HEK293T (cell line): ENCODE measurements around the gene IGF1R.

ENCODE experiments used
- CTCF ChIA-PET: fragments of 350-600 bp; formaldehyde crosslinking; extraction: SDS; loops from one replicate; lab custom pipeline; 2021; ENCODE audit warnings: antibody characterized with exemption, inconsistent platforms; lab: Yijun Ruan, JAX
- POLR2A ChIA-PET: fragments of 350-600 bp; formaldehyde crosslinking; extraction: SDS; loops from one replicate; lab custom pipeline; 2020; ENCODE audit warnings: antibody characterized with exemption, inconsistent platforms; lab: Yijun Ruan, JAX
- DNase-seq: peaks from one replicate; pipeline ENCODE4 v3.0.0; 2012; ENCODE audit warnings: mixed read lengths; ENCODE audit errors: extremely low spot score
- ARNT ChIP-seq: fragments of 450-650 bp; IDR thresholded peaks from 2 replicates; pipeline ENCODE4 v1.6.1; 2017; ENCODE audit warnings: mild to moderate bottlenecking
- BHLHE40 ChIP-seq: fragments of 450-650 bp; IDR thresholded peaks from 2 replicates; pipeline ENCODE4 v1.6.1; 2016; ENCODE audit warnings: mild to moderate bottlenecking, moderate library complexity, borderline replicate concordance
- CTBP1 ChIP-seq: fragments of 450-650 bp; IDR thresholded peaks from 2 replicates; pipeline ENCODE4 v1.6.1; 2016; ENCODE audit warnings: borderline replicate concordance
- ELF4 ChIP-seq: fragments of 450-650 bp; IDR thresholded peaks from 2 replicates; pipeline ENCODE4 v1.6.1; 2017; ENCODE audit warnings: antibody characterized with exemption
- FOXA1 ChIP-seq: fragments of 450-650 bp; IDR thresholded peaks from 2 replicates; pipeline ENCODE4 v1.6.1; 2016; ENCODE audit warnings: mild to moderate bottlenecking
- FOXK2 ChIP-seq: fragments of 450-650 bp; IDR thresholded peaks from 2 replicates; pipeline ENCODE4 v1.6.1; 2016; ENCODE audit warnings: mild to moderate bottlenecking
- FOXM1 ChIP-seq: fragments of 450-650 bp; IDR thresholded peaks from 2 replicates; pipeline ENCODE4 v1.6.1; 2017; ENCODE audit warnings: mild to moderate bottlenecking, borderline replicate concordance
- HDGF ChIP-seq: fragments of 450-650 bp; IDR thresholded peaks from 2 replicates; pipeline ENCODE4 v1.6.1; 2017; ENCODE audit warnings: antibody characterized with exemption, borderline replicate concordance
- L3MBTL2 ChIP-seq: fragments of 450-650 bp; conservative IDR thresholded peaks from 2 replicates; pipeline ENCODE4 v1.6.1; 2016; ENCODE audit warnings: mild to moderate bottlenecking
- LEF1 ChIP-seq: fragments of 450-650 bp; IDR thresholded peaks from 2 replicates; pipeline ENCODE4 v1.6.1; 2017; ENCODE audit warnings: mild to moderate bottlenecking, borderline replicate concordance
- NFRKB ChIP-seq: fragments of 450-650 bp; IDR thresholded peaks from 2 replicates; pipeline ENCODE4 v1.6.1; 2016; ENCODE audit warnings: mild to moderate bottlenecking, moderate library complexity
- PKNOX1 ChIP-seq: fragments of 450-650 bp; IDR thresholded peaks from 2 replicates; pipeline ENCODE4 v1.6.1; 2016
- SP1 ChIP-seq: fragments of 450-650 bp; IDR thresholded peaks from 2 replicates; pipeline ENCODE4 v1.6.1; 2017
- SUZ12 ChIP-seq: fragments of 450-650 bp; IDR thresholded peaks from 2 replicates; pipeline ENCODE4 v1.6.1; 2016; ENCODE audit warnings: mild to moderate bottlenecking
- TARDBP ChIP-seq: fragments of 450-650 bp; IDR thresholded peaks from 2 replicates; pipeline ENCODE4 v1.6.1; 2016
- ZNF384 ChIP-seq: fragments of 450-650 bp; IDR thresholded peaks from 2 replicates; pipeline ENCODE4 v1.6.1; 2016

The IGF1R gene

DNA sequence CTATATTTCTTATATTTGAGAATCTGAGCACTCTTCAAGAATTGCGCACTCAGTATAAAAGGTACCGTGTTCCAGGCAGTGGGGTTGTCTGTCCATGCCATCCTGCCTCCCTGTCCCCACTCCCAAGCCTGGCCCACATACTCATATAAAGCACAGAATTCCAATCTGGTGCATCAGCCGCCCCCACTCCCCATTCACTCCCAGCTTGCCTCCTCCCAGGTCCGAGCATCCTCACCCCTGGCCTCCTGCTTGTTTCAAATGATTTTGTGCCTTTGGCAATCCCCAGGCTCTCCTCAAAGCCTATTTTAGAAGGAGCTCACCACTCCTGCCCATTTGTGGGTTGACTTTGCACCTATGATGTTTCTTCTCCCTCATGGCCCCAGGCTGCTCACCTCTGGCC is 22.2 kb upstream of the IGF1R start:
- POLR2A ChIA-PET = no interaction called here

GRCh38 chr15:98628216-98628615 is 20.1 kb upstream of the IGF1R start:
- POLR2A ChIA-PET = no interaction called here
- no peak for DNase-seq
- CTCF ChIA-PET = interaction anchor here (1.0 kb wide), 1 partner anchor 109 kb away, joined by 3 read pairs; no protein-coding TSS in a partner anchor
- TF ChIP-seq BHLHE40 = no peak
- no peak for TF ChIP-seq L3MBTL2
- no peak for TF ChIP-seq SUZ12
- TF ChIP-seq PKNOX1 = no peak
- no peak for TF ChIP-seq ARNT
- TF ChIP-seq SP1 = no peak
- no peak for TF ChIP-seq TARDBP
- TF ChIP-seq ELF4 = no peak
- TF ChIP-seq NFRKB = no peak
- TF ChIP-seq FOXA1 = no peak
- TF ChIP-seq CTBP1 = no peak
- no peak for TF ChIP-seq FOXM1
- TF ChIP-seq HDGF = no peak
- no peak for TF ChIP-seq FOXK2
- TF ChIP-seq ZNF384 = no peak
- TF ChIP-seq LEF1 = no peak

More for the DNA sequence above, 22.2 kb upstream of the IGF1R start:
- CTCF ChIA-PET = no interaction called here
- no peak for TF ChIP-seq FOXM1
- TF ChIP-seq ZNF384 = no peak
- no peak for TF ChIP-seq L3MBTL2
- no peak for TF ChIP-seq LEF1
- TF ChIP-seq BHLHE40 = no peak
- TF ChIP-seq NFRKB = no peak
- TF ChIP-seq TARDBP = no peak
- TF ChIP-seq FOXA1 = no peak
- TF ChIP-seq ARNT = no peak
- TF ChIP-seq SUZ12 = no peak
- no peak for TF ChIP-seq SP1
- no peak for TF ChIP-seq CTBP1
- no peak for DNase-seq

DNA sequence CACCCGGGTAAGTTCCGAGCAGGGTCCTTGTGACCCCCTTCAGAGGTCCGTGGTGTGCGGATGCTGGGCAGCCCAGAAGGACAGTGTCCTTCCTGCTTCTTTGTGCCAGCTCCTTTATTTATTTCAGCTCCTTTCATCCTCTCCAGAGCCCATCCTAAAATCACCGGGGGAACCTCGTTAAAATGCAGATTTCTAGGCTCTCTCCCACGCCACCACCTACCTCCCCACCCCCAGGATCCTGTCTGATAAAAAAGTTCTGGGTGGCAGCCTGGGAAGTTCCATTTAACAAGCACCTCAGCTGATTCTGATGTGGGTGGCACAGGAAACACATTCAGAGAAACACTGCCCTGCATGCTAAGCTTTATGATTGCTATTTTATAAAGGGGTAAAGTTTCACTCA is 12.5 kb upstream of the IGF1R start:
- DNase-seq = no peak
- TF ChIP-seq TARDBP (no peak), NFRKB (no peak), L3MBTL2 (no peak), FOXK2 (no peak), PKNOX1 (no peak), SUZ12 (no peak), FOXM1 (no peak), ARNT (no peak), CTBP1 (no peak), FOXA1 (no peak), HDGF (no peak), LEF1 (no peak), SP1 (no peak)
- CTCF ChIA-PET = no interaction called here
- POLR2A ChIA-PET = no interaction called here

GRCh38 chr15:98643115-98643514 is 5.2 kb upstream of the IGF1R start:
- CTCF ChIA-PET = no interaction called here
- TF ChIP-seq SP1 (no peak), ARNT (no peak), FOXM1 (no peak), LEF1 (no peak), NFRKB (no peak), FOXA1 (no peak), CTBP1 (no peak), L3MBTL2 (no peak), HDGF (no peak), SUZ12 (no peak), BHLHE40 (no peak), ELF4 (no peak), TARDBP (no peak), PKNOX1 (no peak), FOXK2 (no peak), ZNF384 (no peak)
- POLR2A ChIA-PET = interaction anchor here (1.0 to 1.6 kb wide), 2 partner anchors 10 to 120 kb away, joined by 3 to 7 read pairs; no protein-coding TSS in a partner anchor
- DNase-seq = no peak

DNA sequence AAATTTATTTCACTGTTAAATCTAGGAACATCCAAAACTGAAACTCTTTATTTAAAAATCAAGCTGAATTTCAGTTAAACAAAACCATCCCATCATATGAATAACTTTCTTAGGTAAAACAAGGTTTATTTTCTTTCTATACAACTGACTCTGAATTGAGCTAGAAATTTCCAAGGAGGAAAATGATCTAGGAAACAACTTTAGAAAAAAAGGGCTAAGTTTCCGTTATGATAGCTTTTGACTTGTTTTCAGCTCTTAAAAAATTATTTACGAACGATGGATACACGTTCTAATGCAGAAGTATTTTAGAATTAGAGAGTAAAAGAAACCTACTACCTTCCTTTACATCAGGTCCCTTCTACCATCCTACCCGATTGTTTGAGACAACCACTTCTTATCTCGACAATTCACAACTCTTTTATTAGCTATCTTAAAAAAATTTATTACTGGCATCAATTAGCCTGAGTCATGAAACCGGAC is 1.8 kb upstream of the IGF1R start:
- TF ChIP-seq L3MBTL2 (no peak), FOXM1 (no peak), ELF4 (no peak), FOXK2 (no peak), PKNOX1 (peak; percentile 39; the same call in 1 of the 2 replicates)
- ChIA-PET CTCF (interaction anchor here (0.7 to 1.4 kb wide), 12 partner anchors 10 to 352 kb away, joined by 3 to 7 read pairs (median 3); no protein-coding TSS in a partner anchor), POLR2A (interaction anchor here (1.3 to 2.5 kb wide), 6 partner anchors 15 to 210 kb away, joined by 3 to 12 read pairs (median 5); no protein-coding TSS in a partner anchor)
- DNase-seq = no peak
